ENCODE results near the gene GNB4.

The GNB4 gene

DNA sequence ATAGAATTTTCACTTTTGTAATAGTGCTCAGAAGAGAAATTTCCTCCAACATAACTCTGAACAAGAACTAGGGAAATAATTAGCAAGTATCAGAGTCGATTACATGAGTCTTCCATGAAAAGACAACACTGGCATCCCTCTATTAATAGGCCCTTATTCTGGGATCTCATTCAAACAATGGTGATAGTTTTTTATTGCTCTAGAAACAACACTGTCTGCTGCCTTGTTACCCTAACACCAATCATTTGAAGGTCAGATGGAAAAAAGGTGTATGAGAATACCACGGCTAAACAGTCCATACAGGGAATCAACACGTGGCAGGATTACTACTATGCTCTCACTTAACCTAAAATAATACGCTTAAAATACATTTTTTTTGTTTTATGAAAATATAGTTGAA, 35.9 kb downstream of the GNB4 start:
- DNase-seq (ENCODE audit: low spot score in 2 of 2), result no peak
- H3K4me3 Mint-ChIP-seq, result no peak overlapping the region
- peaks cover 4% of the 10 kb centered on the region for H3K36me3 Mint-ChIP-seq
- no peaks in the 10 kb centered on the region for H3K4me1 Mint-ChIP-seq
- H3K27ac Mint-ChIP-seq, result no peak overlapping the region
- H3K9me3 Mint-ChIP-seq, result no peaks in the 10 kb centered on the region
- no peak for ATAC-seq

DNA sequence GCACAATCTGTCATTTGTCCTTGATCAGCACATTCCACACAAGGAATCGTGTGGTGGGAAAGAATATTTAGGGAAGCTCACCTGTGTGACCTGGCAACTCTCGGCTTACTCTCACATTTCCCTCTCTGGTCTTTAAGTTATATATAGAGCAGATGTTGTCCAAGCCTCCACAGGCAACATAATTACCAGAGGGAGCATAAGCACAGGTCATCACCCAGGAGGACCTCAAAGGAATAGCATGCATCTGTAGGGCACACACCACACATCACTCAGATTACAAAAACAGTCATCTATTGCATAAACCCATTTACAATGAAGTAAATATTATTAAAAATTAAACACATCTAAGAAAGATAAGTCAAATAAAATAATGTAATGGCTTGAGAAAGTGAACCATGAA, 36.5 kb downstream of the GNB4 start:
- H3K9me3 Mint-ChIP-seq, result no peaks in the 10 kb centered on the region
- no peaks in the 10 kb centered on the region for H3K4me1 Mint-ChIP-seq
- no peak overlapping the region for H3K27ac Mint-ChIP-seq
- H3K36me3 Mint-ChIP-seq, result peaks cover 4% of the 10 kb centered on the region
- no peak for ATAC-seq
- no peak for DNase-seq (ENCODE audit: low spot score in 2 of 2)
- H3K4me3 Mint-ChIP-seq, result no peak overlapping the region

DNA sequence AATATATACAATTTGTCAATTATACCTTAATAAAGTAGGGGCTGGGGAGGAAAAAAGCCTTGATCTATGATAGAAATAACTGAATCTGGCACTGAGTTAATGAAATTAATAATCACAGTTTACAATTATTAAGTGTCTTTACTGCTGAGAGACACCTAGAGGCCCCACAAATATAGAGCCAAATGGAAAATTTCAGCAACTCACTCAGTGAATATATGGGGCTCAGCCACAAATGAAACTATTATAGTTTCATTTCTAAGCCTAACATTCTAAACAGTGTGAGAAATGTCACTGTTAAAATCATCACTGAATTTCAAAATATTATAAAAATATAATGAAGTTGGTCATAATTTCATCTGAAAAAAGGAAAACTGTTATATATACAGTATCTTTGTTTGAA, 40.3 kb downstream of the GNB4 start:
- no peak overlapping the region for H3K4me3 Mint-ChIP-seq
- no peaks in the 10 kb centered on the region for H3K4me1 Mint-ChIP-seq
- H3K9me3 Mint-ChIP-seq, result no peaks in the 10 kb centered on the region
- no peak for DNase-seq (ENCODE audit: low spot score in 2 of 2)
- H3K27ac Mint-ChIP-seq, result no peak overlapping the region
- H3K36me3 Mint-ChIP-seq, result peaks cover 4% of the 10 kb centered on the region
- no peak for ATAC-seq

DNA sequence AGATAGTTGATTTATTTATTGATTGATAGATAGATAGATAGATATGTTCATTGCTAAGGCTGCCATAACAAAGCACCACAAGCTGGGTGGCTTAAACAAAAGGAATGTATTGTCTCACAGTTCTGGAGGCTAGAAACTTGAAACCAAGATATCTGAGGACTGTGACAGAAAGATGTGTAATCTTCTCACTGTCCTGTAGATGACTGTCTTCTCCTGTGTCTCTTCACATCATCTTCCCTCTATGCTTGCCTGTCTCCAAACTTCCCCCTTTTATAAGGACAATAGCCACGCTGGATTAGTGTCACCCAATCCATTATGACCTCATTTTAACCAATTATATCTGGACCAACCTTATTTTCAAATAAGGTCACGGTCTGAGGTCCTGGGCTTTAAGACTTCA, 40.9 kb downstream of the GNB4 start:
- no peak overlapping the region for H3K27ac Mint-ChIP-seq

DNA sequence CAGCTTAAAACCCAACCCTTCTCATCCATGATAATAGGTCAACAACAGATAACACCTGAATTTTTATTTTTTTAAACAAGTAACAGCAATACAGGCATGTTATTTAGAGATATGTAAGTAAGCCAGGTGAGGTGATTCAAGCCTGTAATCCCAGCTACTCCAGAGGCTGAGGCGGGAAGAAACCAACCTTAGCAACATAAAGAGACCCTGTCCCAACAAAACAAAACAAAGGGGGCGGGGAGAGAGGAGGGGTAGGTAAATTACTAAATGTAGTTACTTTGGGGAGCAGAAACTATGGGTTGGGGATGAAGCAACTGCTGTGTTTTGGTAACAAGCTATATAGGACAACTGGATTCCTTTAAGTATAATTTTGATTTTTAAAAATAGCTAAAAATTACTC, 47.0 kb downstream of the GNB4 start:
- no peaks in the 10 kb centered on the region for H3K4me1 Mint-ChIP-seq
- no peak for ATAC-seq
- no peaks in the 10 kb centered on the region for H3K36me3 Mint-ChIP-seq
- H3K4me3 Mint-ChIP-seq, result no peak overlapping the region
- H3K27ac Mint-ChIP-seq, result no peak overlapping the region
- no peaks in the 10 kb centered on the region for H3K9me3 Mint-ChIP-seq
- DNase-seq (ENCODE audit: low spot score in 2 of 2), result no peak

More for the DNA sequence above, 40.9 kb downstream of the GNB4 start:
- Mint-ChIP-seq H3K36me3 (peaks cover 4% of the 10 kb centered on the region), H3K9me3 (no peaks in the 10 kb centered on the region), H3K4me3 (no peak overlapping the region), H3K4me1 (no peaks in the 10 kb centered on the region)
- DNase-seq (ENCODE audit: low spot score in 2 of 2) (no peak), ATAC-seq (no peak)

DNA sequence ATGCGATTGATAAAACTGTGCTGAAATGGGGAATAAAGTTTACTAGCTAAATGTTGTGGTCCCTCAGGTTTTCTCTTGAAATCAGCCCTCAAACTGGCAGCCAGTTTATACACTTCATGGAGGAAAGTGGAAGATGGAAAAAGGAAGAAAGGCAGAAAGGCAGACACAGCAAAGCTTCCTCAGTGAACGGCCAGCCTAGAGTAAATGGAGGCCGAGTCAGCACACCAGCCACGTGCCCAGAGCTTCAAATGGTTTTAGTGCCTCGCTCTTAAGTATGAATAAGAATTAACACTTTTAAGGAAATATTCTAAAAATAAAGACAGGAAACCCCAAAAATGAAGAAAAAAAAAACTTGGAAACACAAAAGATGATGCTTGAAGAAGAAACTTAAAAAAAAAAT, 48.3 kb downstream of the GNB4 start:
- Mint-ChIP-seq H3K27ac (no peak overlapping the region), H3K36me3 (no peaks in the 10 kb centered on the region), H3K4me3 (no peak overlapping the region), H3K9me3 (no peaks in the 10 kb centered on the region), H3K4me1 (no peaks in the 10 kb centered on the region)
- ATAC-seq (no peak), DNase-seq (ENCODE audit: low spot score in 2 of 2) (no peak)

DNA sequence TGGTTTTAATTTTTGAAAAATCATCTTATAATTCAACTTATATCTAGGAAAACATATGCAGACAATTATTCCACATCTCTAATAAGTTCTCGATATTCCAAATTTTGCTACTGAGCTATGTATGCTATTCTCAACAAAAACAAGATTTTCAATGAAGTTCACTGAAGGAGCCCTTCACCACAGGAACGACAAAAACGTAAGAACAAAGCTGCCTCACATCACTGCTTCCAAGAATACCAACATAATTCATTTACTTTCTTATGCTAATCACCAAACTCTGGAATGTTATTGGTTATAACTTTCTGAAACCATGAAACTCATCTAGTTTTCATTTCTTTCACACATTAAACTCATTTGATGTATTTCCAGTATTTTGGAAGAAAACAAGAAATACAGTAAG, 49.7 kb downstream of the GNB4 start:
- no peaks in the 10 kb centered on the region for H3K4me1 Mint-ChIP-seq
- no peaks in the 10 kb centered on the region for H3K36me3 Mint-ChIP-seq
- H3K27ac Mint-ChIP-seq, result no peak overlapping the region
- H3K4me3 Mint-ChIP-seq, result no peak overlapping the region
- no peaks in the 10 kb centered on the region for H3K9me3 Mint-ChIP-seq
- ATAC-seq, result no peak
- DNase-seq (ENCODE audit: low spot score in 2 of 2), result no peak

DNA sequence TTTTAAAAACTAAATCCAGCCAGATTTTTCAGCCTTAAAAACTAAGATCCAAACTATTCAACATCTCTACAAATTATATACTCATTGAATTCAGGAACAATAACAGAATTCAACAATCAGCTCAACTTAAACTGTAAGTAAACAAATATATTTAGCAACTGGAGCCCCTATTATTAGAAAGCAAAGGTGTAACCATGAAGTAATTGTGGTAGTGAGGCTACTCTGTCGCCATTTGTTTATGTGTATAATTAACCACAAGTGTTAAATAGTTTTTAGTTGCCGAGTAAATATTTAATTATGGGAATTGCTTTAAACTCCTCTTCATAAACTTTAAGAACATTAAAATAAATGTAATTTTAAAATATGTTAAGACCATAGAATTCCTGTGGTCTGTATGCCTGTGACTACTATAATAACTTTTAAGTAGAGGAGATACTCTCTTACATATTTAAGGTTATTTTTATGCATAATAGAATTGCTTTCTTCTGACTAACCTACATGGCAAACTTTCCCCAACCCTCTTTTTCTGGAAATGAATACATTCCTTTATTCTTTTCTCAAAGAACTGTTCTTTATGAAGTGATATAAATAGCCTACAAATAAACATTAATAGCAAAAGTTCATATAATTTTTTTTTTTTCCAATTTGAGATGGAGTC, 52.6 kb downstream of the GNB4 start:
- DNase-seq (ENCODE audit: low spot score in 2 of 2), result no peak
- no peak for ATAC-seq
- no peak overlapping the region for H3K27ac Mint-ChIP-seq
- peaks cover 14% of the 10 kb centered on the region for H3K36me3 Mint-ChIP-seq
- H3K9me3 Mint-ChIP-seq, result no peaks in the 10 kb centered on the region
- H3K4me1 Mint-ChIP-seq, result no peaks in the 10 kb centered on the region
- H3K4me3 Mint-ChIP-seq, result no peak overlapping the region

DNA sequence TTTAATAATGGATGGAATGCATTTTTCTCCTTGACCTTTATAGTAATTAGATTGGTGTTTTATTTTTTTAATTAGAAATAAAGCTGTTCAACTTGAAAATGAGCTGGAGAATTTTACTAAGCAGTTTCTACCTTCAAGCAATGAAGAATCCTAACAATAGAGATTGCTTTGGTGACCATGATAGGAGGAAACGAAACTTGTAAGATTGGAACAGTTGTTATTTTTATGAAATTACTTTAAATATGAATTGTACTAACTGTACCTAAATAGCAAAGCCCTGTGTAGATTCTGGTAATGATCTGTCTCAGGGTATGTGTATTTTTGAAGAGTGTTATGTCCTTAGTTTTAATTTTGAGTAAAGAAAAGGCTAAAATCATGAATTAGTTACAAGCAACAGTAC, 59.4 kb downstream of the GNB4 start:
- Mint-ChIP-seq H3K4me1 (no peaks in the 10 kb centered on the region), H3K4me3 (no peak overlapping the region), H3K9me3 (no peaks in the 10 kb centered on the region), H3K27ac (no peak overlapping the region), H3K36me3 (peaks cover 80% of the 10 kb centered on the region)
- DNase-seq (ENCODE audit: low spot score in 2 of 2) (no peak), ATAC-seq (no peak)

DNA sequence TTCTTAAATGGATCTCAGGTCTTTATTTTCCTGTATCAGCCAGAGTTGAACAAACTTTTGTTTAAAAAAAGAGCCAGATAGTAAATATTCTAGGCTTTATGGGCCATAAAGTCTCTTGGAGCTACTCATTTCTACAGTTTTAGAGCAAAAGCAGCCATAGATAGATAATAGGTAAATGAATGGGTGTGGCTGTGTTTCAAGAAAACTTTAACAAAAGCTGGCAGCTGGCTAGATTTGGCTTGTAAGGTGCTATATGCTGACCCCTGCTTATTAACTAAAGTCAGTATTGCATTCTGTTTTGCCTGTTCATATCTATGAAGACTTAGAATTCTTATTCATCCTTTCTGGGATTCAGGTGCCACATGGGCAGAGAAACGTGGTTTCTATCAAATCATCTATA, 74.8 kb downstream of the GNB4 start:
- DNase-seq (ENCODE audit: low spot score in 2 of 2) (no peak), ATAC-seq (no peak)
- no peaks in the 10 kb centered on the region for H3K9me3 Mint-ChIP-seq
- H3K4me1 Mint-ChIP-seq, result no peaks in the 10 kb centered on the region
- peaks cover 68% of the 10 kb centered on the region for H3K36me3 Mint-ChIP-seq
- H3K27ac Mint-ChIP-seq, result no peak overlapping the region
- no peak overlapping the region for H3K4me3 Mint-ChIP-seq

DNA sequence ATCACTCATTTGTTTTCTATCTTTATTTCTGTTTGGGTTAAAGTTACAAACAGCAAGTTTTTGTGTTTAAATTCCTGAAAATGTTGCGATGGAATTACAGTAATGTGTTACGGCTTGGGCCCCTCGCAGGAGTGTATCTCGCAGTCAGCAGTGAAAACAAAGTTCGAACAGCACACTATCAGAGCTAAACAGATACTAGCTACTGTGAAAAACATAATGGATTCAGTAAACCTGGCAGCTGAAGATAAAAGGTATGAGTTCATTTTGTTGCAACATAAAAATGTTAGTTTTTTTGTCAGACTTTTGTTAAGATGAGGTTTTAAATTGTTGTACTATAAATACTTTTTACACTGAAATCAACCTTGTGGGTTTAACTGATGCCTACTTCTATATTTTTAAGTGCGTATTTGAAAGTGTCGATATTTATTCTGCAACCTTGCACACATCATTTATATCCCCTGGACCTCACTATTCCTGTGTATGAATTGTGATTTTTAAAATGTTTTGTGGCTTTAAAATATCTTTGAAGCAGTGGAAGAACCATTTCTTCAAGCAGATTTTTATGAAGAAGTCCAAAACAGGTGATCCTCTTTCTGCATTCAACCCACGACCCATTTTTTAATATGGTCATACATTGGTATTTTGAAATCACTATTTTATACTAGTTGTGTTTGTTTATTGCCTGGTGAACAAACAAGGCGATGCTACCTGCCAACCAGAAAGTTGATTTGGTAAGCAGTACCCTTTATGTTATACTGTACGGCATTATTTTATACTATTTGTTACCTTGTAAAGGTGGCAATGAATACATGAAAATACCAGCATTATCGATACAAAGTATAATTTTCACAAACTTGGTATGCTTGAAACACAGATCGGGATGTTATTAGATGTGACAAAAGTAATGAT, 75.9 kb downstream of the GNB4 start:
- Mint-ChIP-seq H3K4me1 (no peaks in the 10 kb centered on the region), H3K4me3 (no peak overlapping the region), H3K36me3 (peaks cover 75% of the 10 kb centered on the region), H3K27ac (no peak overlapping the region), H3K9me3 (no peaks in the 10 kb centered on the region)
- no peak for ATAC-seq
- no peak for DNase-seq (ENCODE audit: low spot score in 2 of 2)

DNA sequence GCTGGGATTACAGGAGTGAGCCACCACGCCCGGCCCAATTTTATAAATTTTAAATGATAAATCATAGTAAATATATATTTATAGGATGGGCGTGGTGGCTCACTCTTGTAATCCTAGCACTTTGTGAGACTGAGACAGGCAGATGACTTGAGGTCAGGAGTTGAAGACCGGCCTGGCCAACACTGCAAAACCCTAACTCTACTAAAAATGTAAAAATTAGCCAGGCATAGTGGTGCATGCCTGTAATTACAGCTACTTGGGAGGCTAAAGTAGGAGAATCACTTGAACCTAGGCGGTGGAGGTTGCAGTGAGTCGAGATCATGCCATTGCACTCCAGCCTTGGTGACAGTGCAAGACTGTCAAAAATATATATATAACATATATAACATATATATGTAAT, 77.3 kb downstream of the GNB4 start:
- no peak for ATAC-seq
- Mint-ChIP-seq H3K27ac (no peak overlapping the region), H3K4me1 (no peaks in the 10 kb centered on the region), H3K4me3 (no peak overlapping the region), H3K36me3 (peaks cover 71% of the 10 kb centered on the region), H3K9me3 (no peaks in the 10 kb centered on the region)
- no peak for DNase-seq (ENCODE audit: low spot score in 2 of 2)

DNA sequence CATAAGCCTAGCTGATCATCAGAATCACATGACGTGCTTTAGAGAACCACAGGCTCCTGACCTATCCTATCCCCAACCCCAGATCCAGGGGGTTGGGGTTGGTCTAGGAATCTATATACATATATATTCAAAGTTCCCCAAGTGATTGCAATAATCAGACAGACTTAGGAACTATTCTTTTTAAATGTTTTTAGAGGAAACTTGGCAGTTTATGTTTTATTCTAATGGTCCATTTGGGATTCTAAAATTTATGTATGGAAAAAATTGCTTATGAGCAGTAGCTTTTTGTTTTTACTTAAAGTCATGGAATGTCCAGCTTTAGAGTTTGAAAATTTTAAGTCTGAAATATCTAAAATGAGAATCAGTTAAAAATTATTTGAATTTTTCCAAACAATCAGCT, 81.6 kb downstream of the GNB4 start:
- H3K9me3 Mint-ChIP-seq, result no peaks in the 10 kb centered on the region
- no peak for ATAC-seq
- no peak overlapping the region for H3K4me3 Mint-ChIP-seq
- DNase-seq (ENCODE audit: low spot score in 2 of 2), result no peak
- H3K4me1 Mint-ChIP-seq, result no peaks in the 10 kb centered on the region
- no peak overlapping the region for H3K27ac Mint-ChIP-seq
- peaks cover 72% of the 10 kb centered on the region for H3K36me3 Mint-ChIP-seq

DNA sequence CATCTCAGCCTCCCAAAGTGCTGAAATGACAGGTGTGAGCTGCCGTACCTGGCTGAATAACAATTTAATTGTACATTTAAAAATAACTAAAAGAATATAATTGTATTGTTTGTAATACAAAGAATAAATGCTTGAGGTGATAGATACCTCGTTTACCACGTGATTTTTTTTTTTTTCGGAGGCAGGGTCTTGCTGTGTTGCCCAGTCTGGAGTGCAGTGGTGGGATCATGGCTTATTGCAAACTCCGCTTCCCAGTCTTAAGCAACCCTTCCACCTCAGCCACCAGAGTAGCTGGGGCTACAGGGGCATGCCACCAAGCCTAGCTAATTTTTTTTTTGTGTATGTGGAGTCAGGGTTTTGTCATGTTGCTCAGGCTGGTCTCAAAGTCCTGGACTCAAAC, 87.9 kb downstream of the GNB4 start:
- Mint-ChIP-seq H3K27ac (no peak overlapping the region), H3K36me3 (peaks cover 99% of the 10 kb centered on the region), H3K9me3 (no peaks in the 10 kb centered on the region), H3K4me3 (no peak overlapping the region), H3K4me1 (no peaks in the 10 kb centered on the region)
- ATAC-seq (no peak), DNase-seq (ENCODE audit: low spot score in 2 of 2) (no peak)

DNA sequence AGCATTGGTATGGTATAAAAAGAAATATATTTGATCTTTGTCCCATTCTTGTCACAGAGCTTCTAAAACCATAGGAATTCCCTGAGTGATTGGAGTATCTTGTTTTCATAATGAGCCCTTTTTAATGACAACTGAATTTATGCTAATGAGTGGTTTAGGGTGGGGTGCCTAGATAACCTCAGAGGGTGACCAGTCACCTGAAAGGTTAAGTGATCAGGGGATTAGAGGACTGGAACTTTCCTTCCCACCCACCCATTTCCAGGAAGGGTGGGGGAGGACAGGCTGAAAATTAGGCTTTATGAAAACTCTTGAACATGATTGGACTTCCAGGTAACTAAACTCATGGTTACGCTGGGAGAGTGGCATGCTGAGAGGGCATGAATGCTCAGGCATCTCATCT, 95.3 kb downstream of the GNB4 start:
- H3K4me1 Mint-ChIP-seq, result peaks cover 23% of the 10 kb centered on the region
- H3K27ac Mint-ChIP-seq, result peak overlapping the region; percentile 71
- DNase-seq (ENCODE audit: low spot score in 2 of 2), result no peak
- no peak overlapping the region for H3K4me3 Mint-ChIP-seq
- H3K9me3 Mint-ChIP-seq, result no peaks in the 10 kb centered on the region
- ATAC-seq, result no peak
- H3K36me3 Mint-ChIP-seq, result peaks cover 100% of the 10 kb centered on the region

DNA sequence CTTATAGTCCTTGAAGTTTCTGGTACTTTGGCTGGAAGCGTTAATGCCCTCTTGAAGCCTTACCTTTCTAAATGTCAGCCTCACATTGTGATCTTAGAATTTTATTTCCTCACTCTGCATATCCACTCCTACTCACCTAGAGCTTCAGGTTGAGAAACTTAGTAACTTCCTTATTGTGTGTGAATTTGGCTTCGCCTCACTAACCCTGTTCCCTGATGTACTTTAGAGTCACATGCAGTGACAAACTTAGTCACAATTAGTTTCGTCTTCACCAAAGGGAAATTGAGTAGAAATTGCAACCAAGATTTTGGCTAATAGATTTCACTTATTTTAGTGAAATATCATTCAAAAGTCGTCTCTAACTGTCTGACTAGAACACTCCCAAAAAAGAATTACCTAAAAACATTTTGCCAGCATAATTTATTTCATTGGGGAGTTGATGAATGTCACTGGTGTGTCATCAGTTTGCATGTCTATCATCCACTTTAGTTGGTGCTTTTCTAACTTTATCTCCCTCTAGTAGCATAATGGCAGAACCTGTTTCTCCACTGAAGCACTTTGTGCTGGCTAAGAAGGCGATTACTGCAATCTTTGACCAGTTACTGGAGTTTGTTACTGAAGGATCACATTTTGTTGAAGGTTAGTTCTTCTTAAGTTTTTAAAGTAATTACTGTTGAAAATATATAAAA, 102.8 kb downstream of the GNB4 start:
- ATAC-seq (peak; percentile 44), DNase-seq (ENCODE audit: low spot score in 2 of 2) (no peak)
- peak overlapping the region; percentile 96 for H3K27ac Mint-ChIP-seq
- H3K9me3 Mint-ChIP-seq, result no peaks in the 10 kb centered on the region
- peaks cover 45% of the 10 kb centered on the region for H3K36me3 Mint-ChIP-seq
- peak overlapping the region; percentile 96 for H3K4me3 Mint-ChIP-seq
- H3K4me1 Mint-ChIP-seq, result no peaks in the 10 kb centered on the region
